ENCODE measurements around the gene KLHL22.

The KLHL22 gene

GRCh38 chr22:20437613-20438426, 57.8 kb downstream of the KLHL22 start, which contains the start of gene SCARF2:
Gene SCARF2, minus strand, starts transcription at chr22:20437825. Its CDS starts 71 bp downstream, at chr22:20437754.
- H3K4me3 ChIP-seq (ENCODE audit: control insufficient read depth, low read depth, low read length), result peak within 1 kb of the TSS; percentile 91
- TF ChIP-seq CTCF (IDR thresholded peaks at IDR 0.05; ENCODE audit: control insufficient read depth, insufficient read depth, low read depth, low read length, missing control alignments), result no peak
- no peak for DNase-seq (ENCODE audit: low read depth)

GRCh38 chr22:20436768-20437612, 58.6 kb downstream of the KLHL22 start:
- TF ChIP-seq CTCF (IDR thresholded peaks at IDR 0.05; ENCODE audit: control insufficient read depth, insufficient read depth, low read depth, low read length, missing control alignments), result no peak
- H3K4me3 ChIP-seq (ENCODE audit: control insufficient read depth, low read depth, low read length), result peak overlapping the region; percentile 91
- no peak for DNase-seq (ENCODE audit: low read depth)

- no peak for TF ChIP-seq CTCF (IDR thresholded peaks at IDR 0.05; ENCODE audit: control insufficient read depth, insufficient read depth, low read depth, low read length, missing control alignments)
- peak overlapping the region; percentile 91 for H3K4me3 ChIP-seq (ENCODE audit: control insufficient read depth, low read depth, low read length)
- DNase-seq (ENCODE audit: low read depth), result no peak
Observed at GRCh38 chr22:20436307-20436767, 59.3 kb downstream of the KLHL22 start.

GRCh38 chr22:20435436-20436306, 59.9 kb downstream of the KLHL22 start:
- TF ChIP-seq CTCF (IDR thresholded peaks at IDR 0.05; ENCODE audit: control insufficient read depth, insufficient read depth, low read depth, low read length, missing control alignments), result no peak
- no peak for DNase-seq (ENCODE audit: low read depth)
- H3K4me3 ChIP-seq (ENCODE audit: control insufficient read depth, low read depth, low read length), result peak overlapping the region; percentile 91

GRCh38 chr22:20434773-20435172, 60.8 kb downstream of the KLHL22 start:
- no peak overlapping the region for H3K4me3 ChIP-seq (ENCODE audit: control insufficient read depth, low read depth, low read length)
- no peak for DNase-seq (ENCODE audit: low read depth)
- TF ChIP-seq CTCF (IDR thresholded peaks at IDR 0.05; ENCODE audit: control insufficient read depth, insufficient read depth, low read depth, low read length, missing control alignments), result no peak

GRCh38 chr22:20434264-20434751, 61.3 kb downstream of the KLHL22 start:
- DNase-seq (ENCODE audit: low read depth), result no peak
- no peak overlapping the region for H3K4me3 ChIP-seq (ENCODE audit: control insufficient read depth, low read depth, low read length)
- no peak for TF ChIP-seq CTCF (IDR thresholded peaks at IDR 0.05; ENCODE audit: control insufficient read depth, insufficient read depth, low read depth, low read length, missing control alignments)
